ENCODE data around the gene HMGA1.

DNA sequence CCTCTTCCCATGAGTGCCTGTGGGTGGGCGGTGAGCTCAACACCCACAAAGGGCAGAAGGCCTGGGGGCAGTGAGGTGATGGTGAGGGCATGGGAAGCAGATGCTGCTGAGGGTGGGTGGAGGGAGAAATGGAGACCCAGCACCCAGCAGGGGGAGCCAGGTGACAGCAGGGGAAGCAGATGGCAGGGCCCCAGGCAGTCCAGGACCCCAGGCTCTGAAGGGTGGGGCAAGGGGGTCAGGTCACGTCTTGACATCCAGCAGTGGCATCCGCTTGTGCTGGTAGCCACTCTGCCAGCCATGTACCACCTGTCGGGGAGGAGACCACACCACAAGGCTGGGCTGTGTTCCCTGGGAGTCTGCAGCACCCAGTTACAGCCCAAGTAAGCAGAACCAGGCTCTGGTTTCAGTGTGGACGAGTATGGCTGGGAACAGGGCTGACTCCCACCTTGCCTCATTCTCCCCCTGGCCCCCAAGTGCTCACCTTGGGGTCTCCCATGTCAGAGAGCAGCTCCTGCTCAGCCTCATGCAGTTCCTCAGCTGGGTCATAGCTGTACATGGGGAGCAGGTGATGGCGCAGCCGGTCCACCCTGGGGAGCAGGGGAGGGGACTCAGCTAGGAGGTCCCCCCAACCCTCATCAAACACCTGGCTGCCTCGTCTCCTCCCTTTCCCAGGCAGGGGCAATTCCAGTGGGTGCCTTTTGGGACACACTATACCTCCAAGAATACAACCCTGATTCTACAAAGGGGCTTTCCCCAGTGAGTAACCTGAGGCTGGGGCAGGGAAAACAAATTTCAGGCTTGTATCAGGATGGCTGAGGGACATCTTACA lies 10.1 kb downstream of the HMGA1 start:
- TF ChIP-seq, protein P1, sequence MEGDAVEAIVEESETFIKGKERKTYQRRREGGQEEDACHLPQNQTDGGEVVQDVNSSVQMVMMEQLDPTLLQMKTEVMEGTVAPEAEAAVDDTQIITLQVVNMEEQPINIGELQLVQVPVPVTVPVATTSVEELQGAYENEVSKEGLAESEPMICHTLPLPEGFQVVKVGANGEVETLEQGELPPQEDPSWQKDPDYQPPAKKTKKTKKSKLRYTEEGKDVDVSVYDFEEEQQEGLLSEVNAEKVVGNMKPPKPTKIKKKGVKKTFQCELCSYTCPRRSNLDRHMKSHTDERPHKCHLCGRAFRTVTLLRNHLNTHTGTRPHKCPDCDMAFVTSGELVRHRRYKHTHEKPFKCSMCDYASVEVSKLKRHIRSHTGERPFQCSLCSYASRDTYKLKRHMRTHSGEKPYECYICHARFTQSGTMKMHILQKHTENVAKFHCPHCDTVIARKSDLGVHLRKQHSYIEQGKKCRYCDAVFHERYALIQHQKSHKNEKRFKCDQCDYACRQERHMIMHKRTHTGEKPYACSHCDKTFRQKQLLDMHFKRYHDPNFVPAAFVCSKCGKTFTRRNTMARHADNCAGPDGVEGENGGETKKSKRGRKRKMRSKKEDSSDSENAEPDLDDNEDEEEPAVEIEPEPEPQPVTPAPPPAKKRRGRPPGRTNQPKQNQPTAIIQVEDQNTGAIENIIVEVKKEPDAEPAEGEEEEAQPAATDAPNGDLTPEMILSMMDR (IDR thresholded peaks at IDR 0.05): peak in 2 of 5 experiments; percentile 18 to 24
- TF ChIP-seq EP300 (IDR thresholded peaks at IDR 0.05; ENCODE audit: low read depth) (no peak), POLR2AphosphoS5 (IDR thresholded peaks at IDR 0.05) (no peak), POLR2A (IDR thresholded peaks at IDR 0.05) (no peak)
